SK-N-SH treated with all-trans-retinoic acid at 6 μM for 48 hours (cell line): Measurements from ENCODE around the gene BTBD16.

Experiments
- ATAC-seq: fragments of 200-7000 bp; cut with Tn5 transposase; 3 replicates; pipeline ENCODE4 v1.9.1; 2020; ENCODE audit warnings: mild to moderate bottlenecking, moderate library complexity
- ARNTL ChIP-seq: fragments of 450-650 bp; formaldehyde crosslinking; IDR thresholded peaks from 2 replicates; pipeline ENCODE4 v1.5.0; 2020; ENCODE audit warnings: low read depth, mild to moderate bottlenecking, moderate library complexity, borderline replicate concordance
- BACH2 ChIP-seq: fragments of 250-450 bp; sonication (Bioruptor Pico); IDR thresholded peaks from 2 replicates; pipeline ENCODE4 v1.9.0; 2021; ENCODE audit warnings: mild to moderate bottlenecking, borderline replicate concordance
- CSRNP3 ChIP-seq: fragments of 250-450 bp; sonication (Bioruptor Pico); IDR thresholded peaks from 2 replicates; pipeline ENCODE4 v1.5.1; 2021; ENCODE audit warnings: mild to moderate bottlenecking, moderate library complexity
- ESRRG ChIP-seq: fragments of 250-450 bp; sonication (Bioruptor Pico); IDR thresholded peaks from 2 replicates; pipeline ENCODE4 v1.6.1; 2021; ENCODE audit warnings: mild to moderate bottlenecking
- GLIS3 ChIP-seq: fragments of 250-450 bp; sonication (Bioruptor Pico); IDR thresholded peaks from 2 replicates; pipeline ENCODE4 v1.5.0; 2020; ENCODE audit warnings: mild to moderate bottlenecking, moderate library complexity
- ISL1 ChIP-seq: fragments of 250-450 bp; sonication (Bioruptor Pico); IDR thresholded peaks from 2 replicates; pipeline ENCODE4 v2.1.2; 2022; ENCODE audit warnings: mild to moderate bottlenecking, moderate library complexity
- OSR1 ChIP-seq: fragments of 250-450 bp; sonication (Bioruptor Pico); IDR thresholded peaks from 2 replicates; pipeline ENCODE4 v1.8.0; 2022; ENCODE audit warnings: moderate library complexity, mild to moderate bottlenecking, inconsistent platforms
- PATZ1 ChIP-seq: fragments of 250-450 bp; sonication (Bioruptor Pico); IDR thresholded peaks from 2 replicates; pipeline ENCODE4 v1.8.0; 2020; ENCODE audit warnings: mild to moderate bottlenecking, moderate library complexity, borderline replicate concordance
- POU6F1 ChIP-seq: fragments of 250-450 bp; sonication (Bioruptor Pico); IDR thresholded peaks from 2 replicates; pipeline ENCODE4 v1.8.0; 2021; ENCODE audit warnings: low read depth, mild to moderate bottlenecking, moderate library complexity, borderline replicate concordance
- PPARA ChIP-seq: fragments of 250-450 bp; sonication (Bioruptor Pico); IDR thresholded peaks from 2 replicates; pipeline ENCODE4 v1.5.0; 2020; ENCODE audit warnings: mild to moderate bottlenecking, borderline replicate concordance
- RARB ChIP-seq: fragments of 250-450 bp; sonication (Bioruptor Pico); IDR thresholded peaks from 2 replicates; pipeline ENCODE4 v1.8.0; 2021; ENCODE audit warnings: mild to moderate bottlenecking, moderate library complexity
- SNAI2 ChIP-seq: fragments of 250-450 bp; sonication (Bioruptor Pico); IDR thresholded peaks from 2 replicates; pipeline ENCODE4 v1.5.0; 2020; ENCODE audit warnings: mild to moderate bottlenecking, moderate library complexity
- TCF4 ChIP-seq: fragments of 250-450 bp; sonication (Bioruptor Pico); IDR thresholded peaks from 2 replicates; pipeline ENCODE4 v1.8.0; 2021; ENCODE audit warnings: mild to moderate bottlenecking, moderate library complexity, borderline replicate concordance
- ZC3H10 ChIP-seq: fragments of 250-450 bp; sonication (Bioruptor Pico); IDR thresholded peaks from 2 replicates; pipeline ENCODE4 v1.5.1; 2021; ENCODE audit warnings: mild to moderate bottlenecking, moderate library complexity
- ZFP3 ChIP-seq: fragments of 250-450 bp; sonication (Bioruptor Pico); IDR thresholded peaks from 2 replicates; pipeline ENCODE4 v1.5.0; 2020; ENCODE audit warnings: mild to moderate bottlenecking, moderate library complexity
- ZFP30 ChIP-seq: fragments of 450-650 bp; formaldehyde crosslinking; IDR thresholded peaks from 2 replicates; pipeline ENCODE4 v1.5.0; 2022; ENCODE audit warnings: mild to moderate bottlenecking, moderate library complexity
- ZNF565 ChIP-seq: fragments of 450-650 bp; formaldehyde crosslinking; conservative IDR thresholded peaks from 2 replicates; pipeline ENCODE4 v1.5.0; 2020; ENCODE audit warnings: low read depth, mild to moderate bottlenecking, moderate library complexity
- ZNF70 ChIP-seq: fragments of 450-650 bp; formaldehyde crosslinking; IDR thresholded peaks from 2 replicates; pipeline ENCODE4 v1.5.0; 2020; ENCODE audit warnings: mild to moderate bottlenecking, moderate library complexity
- ZNF8 ChIP-seq: fragments of 450-650 bp; formaldehyde crosslinking; IDR thresholded peaks from 2 replicates; pipeline ENCODE4 v1.5.0; 2020; ENCODE audit warnings: mild to moderate bottlenecking, moderate library complexity

Gene BTBD16

GRCh38 chr10:122327237-122328206 lies 56.4 kb downstream of the BTBD16 start (continued):
- TF ChIP-seq POU6F1 (CRISPR knock-in tag) (no peak), RARB (no peak)

GRCh38 chr10:122328676-122329075 lies 57.6 kb downstream of the BTBD16 start:
- TF ChIP-seq ISL1 (CRISPR knock-in tag) = no peak
- no peak for TF ChIP-seq ZC3H10
- TF ChIP-seq ZNF565 (CRISPR knock-in tag) = no peak
- TF ChIP-seq PPARA (CRISPR knock-in tag) = no peak
- TF ChIP-seq SNAI2 = no peak
- no peak for TF ChIP-seq CSRNP3 (CRISPR knock-in tag)
- TF ChIP-seq ZNF8 (CRISPR knock-in tag) = no peak
- TF ChIP-seq POU6F1 (CRISPR knock-in tag) = no peak
- TF ChIP-seq ZFP30 (CRISPR knock-in tag) = no peak
- no peak for TF ChIP-seq ESRRG (CRISPR knock-in tag)
- no peak for TF ChIP-seq ZNF70
- TF ChIP-seq GLIS3 (CRISPR knock-in tag) = no peak
- no peak for TF ChIP-seq RARB
- no peak for TF ChIP-seq ARNTL
- TF ChIP-seq OSR1 = no peak
- no peak for TF ChIP-seq TCF4 (CRISPR knock-in tag)
- ATAC-seq = no peak

GRCh38 chr10:122329416-122329815 lies 58.3 kb downstream of the BTBD16 start:
- no peak for ATAC-seq
- TF ChIP-seq GLIS3 (CRISPR knock-in tag) = no peak
- no peak for TF ChIP-seq ZFP3 (CRISPR knock-in tag)
- TF ChIP-seq ZNF565 (CRISPR knock-in tag) = no peak
- TF ChIP-seq ZNF70 = no peak
- no peak for TF ChIP-seq OSR1
- TF ChIP-seq CSRNP3 (CRISPR knock-in tag) = no peak
- TF ChIP-seq PPARA (CRISPR knock-in tag) = no peak
- no peak for TF ChIP-seq PATZ1 (CRISPR knock-in tag)
- no peak for TF ChIP-seq ARNTL
- no peak for TF ChIP-seq BACH2 (CRISPR knock-in tag)
- no peak for TF ChIP-seq POU6F1 (CRISPR knock-in tag)
- no peak for TF ChIP-seq ZC3H10
